Measurements from ENCODE around the gene ZNF491. TPM values are rescaled to one million over a fixed set of nuclear protein-coding genes. Genes with fewer than 3 reads are reported as not detected.

Gene ZNF491
- total RNA-seq = 0.34 and 1.6 TPM in 2 replicates

DNA sequence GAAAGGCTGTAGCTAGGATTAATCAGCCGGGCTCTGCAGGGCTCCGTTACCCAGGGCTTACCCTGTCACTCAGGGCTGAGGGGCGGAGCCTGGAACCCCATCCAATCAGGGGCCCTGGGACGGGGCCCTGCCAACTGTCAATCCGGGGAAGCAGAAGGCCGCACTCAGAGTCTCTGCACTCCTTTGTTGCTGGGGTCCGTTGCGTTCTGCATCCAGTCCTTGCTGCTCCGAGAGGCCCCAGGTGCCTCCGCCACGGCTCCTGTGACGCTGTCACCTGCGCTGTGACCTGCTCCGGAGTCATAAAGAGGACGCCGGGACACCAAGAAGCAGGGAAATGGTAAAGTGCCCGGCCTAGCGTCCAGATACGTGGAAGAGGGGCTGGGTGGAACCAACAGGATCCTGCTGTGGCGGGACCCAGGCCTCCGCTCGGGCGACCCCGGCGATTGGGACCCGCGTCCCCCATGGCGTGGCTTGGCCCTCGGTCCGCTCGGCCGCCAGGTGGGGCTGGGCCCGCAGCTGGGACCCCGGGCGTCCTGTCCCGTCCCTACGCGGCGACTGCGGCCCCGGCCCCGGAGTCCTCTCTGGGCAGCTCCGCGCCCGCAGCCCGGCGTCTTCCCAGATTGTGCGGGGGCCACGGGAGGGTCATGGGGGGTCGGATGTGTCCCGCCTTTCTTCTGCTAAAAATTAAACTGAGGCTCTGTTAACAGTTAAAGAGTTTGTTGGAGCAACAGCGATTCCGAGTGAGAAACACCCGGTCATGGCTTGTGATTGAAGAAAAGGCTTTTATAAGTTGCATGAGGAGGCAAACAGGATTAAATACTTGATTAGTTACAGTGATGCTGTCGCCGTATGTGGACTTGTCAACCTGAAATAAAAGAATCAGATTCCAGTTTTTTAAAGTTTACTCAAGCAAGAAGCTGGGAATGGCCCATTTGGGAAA, at the start of gene ZNF491:
TSS of gene ZNF491 (plus strand) at position 133 of the 940 bp plus-strand sequence. CDS start 7,431 bp downstream, outside the sequence.

DNA sequence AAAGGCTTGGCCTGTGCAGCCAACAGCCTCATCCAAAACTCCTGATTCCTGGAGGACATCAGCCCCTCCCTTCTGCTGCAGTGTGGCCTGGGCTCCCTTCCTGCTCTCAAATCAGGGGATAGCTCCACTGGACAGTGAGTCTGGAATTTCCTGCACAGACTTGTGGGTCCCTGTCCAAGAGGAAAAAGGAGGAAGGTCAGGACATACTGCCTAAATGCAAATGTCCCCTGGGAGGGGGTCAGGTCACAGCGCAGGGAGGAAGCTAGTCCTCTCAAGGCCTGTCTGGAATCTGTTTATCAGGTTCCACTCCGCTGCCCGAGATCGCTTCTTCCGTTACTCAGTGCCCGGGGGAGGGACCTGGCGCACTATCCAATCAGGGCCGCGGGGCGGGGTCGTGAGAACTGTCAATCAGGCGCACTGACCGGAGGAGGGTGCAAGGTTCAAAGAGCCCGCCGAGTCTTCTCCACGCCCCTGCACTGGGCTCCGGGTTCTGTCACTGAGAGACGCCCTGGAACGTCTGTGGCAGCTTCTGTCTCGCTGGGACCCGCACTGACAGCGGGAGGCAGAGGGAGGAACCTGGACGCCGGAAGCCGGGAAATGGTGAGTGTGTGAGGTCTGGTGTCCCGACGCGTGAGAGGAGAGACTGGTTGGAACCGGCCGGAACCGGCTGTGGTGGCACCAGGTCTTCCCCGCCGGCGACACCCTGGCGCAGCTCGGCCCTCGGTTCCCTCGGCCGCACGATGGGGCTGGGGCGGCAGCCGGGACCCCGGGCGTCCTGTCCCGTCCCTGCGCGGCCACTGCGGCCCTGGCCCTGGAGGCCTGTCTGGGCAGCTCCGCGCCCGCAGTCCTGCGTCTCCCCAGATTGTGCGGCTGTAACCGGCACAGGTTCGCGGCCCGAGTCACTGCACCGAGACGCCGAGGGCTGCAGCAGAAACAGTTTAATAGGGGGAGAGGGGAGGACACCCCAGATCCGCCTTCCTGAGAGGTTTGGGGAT, 31.4 kb upstream of the ZNF491 start, which contains the start of gene ZNF441:
TSS of gene ZNF441 (plus strand) at position 404 of the 995 bp plus-strand sequence. CDS start at position 598, 194 bp downstream.

DNA sequence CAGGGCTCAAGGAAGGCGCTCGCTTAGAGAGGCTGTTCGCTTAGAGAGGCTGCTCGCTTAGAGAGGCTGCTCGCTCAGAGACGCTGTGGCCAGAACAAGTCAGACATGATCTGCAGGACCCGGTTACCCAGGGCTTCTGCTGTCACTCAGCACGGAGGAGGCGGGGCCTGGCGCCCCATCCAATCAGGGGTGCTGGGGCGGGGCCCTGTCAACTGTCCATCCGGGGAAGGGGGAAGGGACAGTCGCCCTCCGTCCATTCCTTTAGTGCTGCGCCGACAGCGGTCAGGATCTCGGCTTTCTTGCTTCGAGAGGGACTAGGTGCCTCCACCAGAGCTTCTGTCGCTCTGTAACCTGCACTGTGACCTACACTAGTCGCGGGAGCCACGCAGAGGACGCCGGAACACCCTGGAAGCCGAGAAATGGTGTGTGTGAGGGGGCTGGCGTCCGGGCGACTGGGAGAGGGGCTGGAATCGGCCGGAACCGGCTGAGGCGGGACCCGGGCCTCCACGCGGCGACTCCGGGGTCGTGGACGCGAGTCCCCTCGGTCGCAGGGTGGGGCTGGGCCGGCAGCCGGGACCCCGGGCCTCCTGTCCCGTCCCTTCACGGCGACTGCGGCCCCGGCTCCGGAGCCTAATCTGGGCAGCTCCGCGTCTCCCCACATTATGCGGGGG, 15.8 kb downstream of the ZNF491 start, which contains the start of gene ZNF440:
TSS of gene ZNF440 (plus strand) at position 245 of the 671 bp plus-strand sequence. CDS start at position 420, 175 bp downstream.

DNA sequence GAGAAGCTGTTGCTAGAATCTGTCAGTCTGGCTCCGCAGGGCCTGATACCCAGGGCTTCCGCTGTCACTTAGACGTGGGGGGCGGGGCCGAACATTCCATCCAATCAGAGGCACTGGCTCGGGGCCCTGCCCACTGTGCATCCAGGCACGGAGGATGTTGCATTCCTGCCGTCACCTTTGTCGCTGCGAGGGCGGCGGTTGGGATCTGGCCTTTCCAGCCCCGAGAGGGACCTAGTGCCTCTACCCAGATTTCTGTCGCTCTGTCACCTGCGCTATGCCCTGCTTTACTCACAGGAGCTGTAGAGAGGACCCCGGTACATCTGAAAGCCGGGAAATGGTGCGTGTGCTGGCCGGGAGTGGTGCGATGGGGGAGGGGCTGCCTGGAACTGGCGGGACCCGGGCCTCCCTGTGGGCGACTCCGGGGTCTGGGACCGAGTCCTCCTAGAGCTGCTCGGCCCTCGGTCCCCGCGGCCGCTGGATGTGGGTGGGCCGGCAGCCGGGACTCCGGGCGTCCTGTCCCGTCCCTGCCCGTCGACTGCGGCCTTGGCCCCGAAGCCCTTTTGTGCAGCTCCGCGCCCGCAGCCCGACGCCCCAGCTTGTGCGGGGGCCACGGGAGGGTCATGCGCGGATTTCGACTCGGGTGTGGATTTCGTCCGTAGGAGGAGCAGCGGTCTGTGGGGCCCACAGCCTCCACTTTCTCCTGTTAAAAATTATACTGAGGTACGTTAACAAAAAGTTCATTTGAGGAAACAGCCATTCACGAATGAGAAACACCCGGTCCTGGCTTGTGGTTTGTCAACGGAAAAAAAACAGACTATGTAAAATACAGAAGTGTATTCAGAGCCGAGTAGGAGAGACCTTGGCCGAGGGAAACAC, 50.5 kb downstream of the ZNF491 start, which contains the start of gene ZNF439:
TSS of gene ZNF439 (plus strand) at position 133 of the 876 bp plus-strand sequence. CDS start at position 275, 142 bp downstream.

Other genes with a start within 250 kb of the ZNF491 start
- gene ELOF1, start 239.3 kb upstream of the ZNF491 start, total RNA-seq = 23.3 and 25.6 TPM in 2 replicates
- 8.9 and 52.9 TPM in 2 replicates for gene ACP5, start 220.9 kb upstream of the ZNF491 start, total RNA-seq
- gene ZNF627, start 201.0 kb upstream of the ZNF491 start, total RNA-seq = 20.8 and 25.8 TPM in 2 replicates
- 4.1 and 7.5 TPM in 2 replicates for gene ZNF823, start 59.6 kb upstream of the ZNF491 start, total RNA-seq
- gene ZNF441, start 31.5 kb upstream of the ZNF491 start, total RNA-seq = 8.2 and 8.8 TPM in 2 replicates
- gene ZNF440, start 15.8 kb downstream of the ZNF491 start, total RNA-seq = 8.5 and 14.2 TPM in 2 replicates
- gene ZNF439, start 50.2 kb downstream of the ZNF491 start, total RNA-seq = 1.0 and 5.3 TPM in 2 replicates
- 0.34 and 2.7 TPM in 2 replicates for gene ZNF69, start 89.3 kb downstream of the ZNF491 start, total RNA-seq
- 10.3 and 12.4 TPM in 2 replicates for gene ZNF700, start 126.6 kb downstream of the ZNF491 start, total RNA-seq
- gene ZNF763, start 166.5 kb downstream of the ZNF491 start, total RNA-seq = 0.68 and 1.9 TPM in 2 replicates
- gene ZNF433, start 237.2 kb downstream of the ZNF491 start, total RNA-seq = 7.2 and 8.5 TPM in 2 replicates